ENCODE results near the gene SIGLEC15.
"Not testable (repeated sequence)": the region's sequence is repeated elsewhere in the genome, so short reads cannot be mapped to it uniquely, and the experiment has no call there.

The SIGLEC15 gene

GRCh38 chr18:45845410-45845809, 19.9 kb downstream of the SIGLEC15 start:
- Histone ChIP-seq H3K36me3 (ENCODE audit: control insufficient read depth in 2 of 2, insufficient read depth in 2 of 2, low read length in 2 of 2) (peaks cover 2 to 5% of the 10 kb centered on the region in 2 donors), H3K9ac (ENCODE audit: low read length in 2 of 2) (no peak overlapping the region), H3K27me3 (ENCODE audit: control insufficient read depth in 1 of 2, insufficient read depth in 2 of 2, low read length in 2 of 2) (peaks cover 0 to 4% of the 10 kb centered on the region in 2 donors), H3K27ac (ENCODE audit: low read length) (no peak overlapping the region), H3K4me3 (ENCODE audit: low read length in 2 of 2) (no peak overlapping the region), H3K4me1 (ENCODE audit: control insufficient read depth, insufficient read depth, low read length) (no peaks in the 10 kb centered on the region), H3K9me3 (ENCODE audit: control insufficient read depth in 2 of 2, low read length in 2 of 2) (no peaks in the 10 kb centered on the region)

- Histone ChIP-seq H3K9ac (ENCODE audit: low read length in 2 of 2) (no peak overlapping the region), H3K27me3 (ENCODE audit: control insufficient read depth in 1 of 2, insufficient read depth in 2 of 2, low read length in 2 of 2) (no peaks in the 10 kb centered on the region), H3K4me3 (ENCODE audit: low read length in 2 of 2) (no peak overlapping the region), H3K36me3 (ENCODE audit: control insufficient read depth in 2 of 2, insufficient read depth in 2 of 2, low read length in 2 of 2) (peaks cover 2 to 5% of the 10 kb centered on the region in 2 donors), H3K9me3 (ENCODE audit: control insufficient read depth in 2 of 2, low read length in 2 of 2) (no peaks in the 10 kb centered on the region), H3K27ac (ENCODE audit: low read length) (no peak overlapping the region), H3K4me1 (ENCODE audit: control insufficient read depth, insufficient read depth, low read length) (peaks cover 6% of the 10 kb centered on the region)
Measured at GRCh38 chr18:45847119-45847518, 21.6 kb downstream of the SIGLEC15 start.

- not testable (repeated sequence) for H3K4me3 ChIP-seq (ENCODE audit: low read length in 2 of 2); H3K27ac ChIP-seq (ENCODE audit: low read length); H3K9ac ChIP-seq (ENCODE audit: low read length in 2 of 2); H3K27me3 ChIP-seq (ENCODE audit: control insufficient read depth in 1 of 2, insufficient read depth in 2 of 2, low read length in 2 of 2); H3K9me3 ChIP-seq (ENCODE audit: control insufficient read depth in 2 of 2, low read length in 2 of 2); H3K4me1 ChIP-seq (ENCODE audit: control insufficient read depth, insufficient read depth, low read length)
- peaks cover 7 to 15% of the 10 kb centered on the region in 2 donors for H3K36me3 ChIP-seq (ENCODE audit: control insufficient read depth in 2 of 2, insufficient read depth in 2 of 2, low read length in 2 of 2)
Measured at GRCh38 chr18:45848643-45849042, 23.2 kb downstream of the SIGLEC15 start.

DNA sequence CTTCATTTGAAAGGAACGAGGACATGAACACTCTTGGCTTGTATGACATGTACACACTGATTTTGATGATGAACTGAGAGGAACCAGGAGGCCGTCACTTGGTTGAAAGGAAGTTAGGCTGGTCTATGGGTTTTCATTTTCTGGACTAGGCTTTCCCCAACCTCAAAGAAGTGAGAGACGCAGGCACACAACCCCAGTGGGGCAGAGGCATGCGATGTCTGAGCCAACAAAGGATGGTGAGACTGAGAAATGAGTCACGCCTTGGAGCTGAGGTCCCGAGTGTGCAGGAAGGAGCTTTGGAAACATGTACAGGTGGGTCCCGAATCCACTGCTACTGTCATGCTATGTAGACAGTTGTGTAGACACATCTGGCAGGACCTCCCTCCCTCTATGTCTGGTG, 24.1 kb downstream of the SIGLEC15 start:
- Histone ChIP-seq H3K9me3 (ENCODE audit: control insufficient read depth in 2 of 2, low read length in 2 of 2) (no peaks in the 10 kb centered on the region), H3K9ac (ENCODE audit: low read length in 2 of 2) (no peak overlapping the region), H3K4me3 (ENCODE audit: low read length in 2 of 2) (no peak overlapping the region), H3K27ac (ENCODE audit: low read length) (no peak overlapping the region), H3K4me1 (ENCODE audit: control insufficient read depth, insufficient read depth, low read length) (peaks cover 6% of the 10 kb centered on the region), H3K36me3 (ENCODE audit: control insufficient read depth in 2 of 2, insufficient read depth in 2 of 2, low read length in 2 of 2) (peaks cover 7 to 23% of the 10 kb centered on the region in 2 donors), H3K27me3 (ENCODE audit: control insufficient read depth in 1 of 2, insufficient read depth in 2 of 2, low read length in 2 of 2) (no peaks in the 10 kb centered on the region)

DNA sequence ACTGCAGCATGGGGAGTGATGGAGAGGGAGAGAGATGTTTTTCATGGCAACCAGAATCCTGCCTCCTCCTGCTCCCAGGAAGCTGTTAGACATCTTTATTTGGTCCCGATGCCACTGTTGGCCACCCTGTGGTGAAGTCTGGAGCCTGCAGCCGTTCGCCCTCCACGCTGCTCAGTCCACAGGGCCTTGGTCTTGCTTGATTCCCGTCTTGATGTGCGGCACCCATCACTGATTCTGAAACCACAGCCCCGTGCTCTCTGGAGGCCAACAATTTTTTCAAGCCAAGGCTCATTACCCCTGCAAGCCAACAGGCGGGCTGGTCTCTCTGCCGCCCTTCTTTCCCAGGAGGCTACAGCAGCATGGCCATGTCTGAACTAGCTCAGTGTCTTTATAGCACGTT, 24.5 kb downstream of the SIGLEC15 start:
- peaks cover 10 to 28% of the 10 kb centered on the region in 2 donors for H3K36me3 ChIP-seq (ENCODE audit: control insufficient read depth in 2 of 2, insufficient read depth in 2 of 2, low read length in 2 of 2)
- H3K27ac ChIP-seq (ENCODE audit: low read length), result no peak overlapping the region
- no peak overlapping the region for H3K4me3 ChIP-seq (ENCODE audit: low read length in 2 of 2)
- no peak overlapping the region for H3K9ac ChIP-seq (ENCODE audit: low read length in 2 of 2)
- H3K9me3 ChIP-seq (ENCODE audit: control insufficient read depth in 2 of 2, low read length in 2 of 2), result no peaks in the 10 kb centered on the region
- no peaks in the 10 kb centered on the region for H3K27me3 ChIP-seq (ENCODE audit: control insufficient read depth in 1 of 2, insufficient read depth in 2 of 2, low read length in 2 of 2)
- H3K4me1 ChIP-seq (ENCODE audit: control insufficient read depth, insufficient read depth, low read length), result peaks cover 6% of the 10 kb centered on the region

- Histone ChIP-seq H3K9me3 (ENCODE audit: control insufficient read depth in 2 of 2, low read length in 2 of 2) (no peaks in the 10 kb centered on the region), H3K27me3 (ENCODE audit: control insufficient read depth in 1 of 2, insufficient read depth in 2 of 2, low read length in 2 of 2) (no peaks in the 10 kb centered on the region), H3K27ac (ENCODE audit: low read length) (no peak overlapping the region), H3K4me1 (ENCODE audit: control insufficient read depth, insufficient read depth, low read length) (peaks cover 6% of the 10 kb centered on the region), H3K9ac (ENCODE audit: low read length in 2 of 2) (no peak overlapping the region), H3K4me3 (ENCODE audit: low read length in 2 of 2) (no peak overlapping the region), H3K36me3 (ENCODE audit: control insufficient read depth in 2 of 2, insufficient read depth in 2 of 2, low read length in 2 of 2) (peaks cover 21 to 33% of the 10 kb centered on the region in 2 donors)
Measured at GRCh38 chr18:45851161-45851925, 25.9 kb downstream of the SIGLEC15 start.

DNA sequence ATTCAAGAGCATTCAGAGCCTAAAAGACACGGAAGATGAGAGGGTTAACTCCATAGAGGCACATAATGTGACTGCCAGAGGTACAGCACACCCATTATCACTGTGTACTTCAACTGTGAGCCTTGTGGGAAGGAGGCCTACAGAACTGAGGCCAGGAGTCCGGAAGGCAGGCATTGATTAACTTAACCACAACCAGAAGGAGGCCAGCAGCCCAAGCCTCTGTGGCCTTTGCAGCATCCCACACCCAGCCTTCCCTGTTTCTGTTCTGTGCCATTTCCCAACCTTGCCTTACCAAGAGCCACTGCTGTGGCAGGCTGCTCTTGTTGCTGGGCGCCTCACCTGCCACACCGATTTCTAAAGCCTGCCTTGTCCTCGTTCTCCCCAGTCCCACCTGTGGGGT, 27.2 kb downstream of the SIGLEC15 start:
- no peak overlapping the region for H3K9ac ChIP-seq (ENCODE audit: low read length in 2 of 2)
- no peaks in the 10 kb centered on the region for H3K9me3 ChIP-seq (ENCODE audit: control insufficient read depth in 2 of 2, low read length in 2 of 2)
- H3K4me1 ChIP-seq (ENCODE audit: control insufficient read depth, insufficient read depth, low read length), result peaks cover 6% of the 10 kb centered on the region
- peaks cover 24 to 37% of the 10 kb centered on the region in 2 donors for H3K36me3 ChIP-seq (ENCODE audit: control insufficient read depth in 2 of 2, insufficient read depth in 2 of 2, low read length in 2 of 2)
- H3K27ac ChIP-seq (ENCODE audit: low read length), result no peak overlapping the region
- no peaks in the 10 kb centered on the region for H3K27me3 ChIP-seq (ENCODE audit: control insufficient read depth in 1 of 2, insufficient read depth in 2 of 2, low read length in 2 of 2)
- no peak overlapping the region for H3K4me3 ChIP-seq (ENCODE audit: low read length in 2 of 2)

DNA sequence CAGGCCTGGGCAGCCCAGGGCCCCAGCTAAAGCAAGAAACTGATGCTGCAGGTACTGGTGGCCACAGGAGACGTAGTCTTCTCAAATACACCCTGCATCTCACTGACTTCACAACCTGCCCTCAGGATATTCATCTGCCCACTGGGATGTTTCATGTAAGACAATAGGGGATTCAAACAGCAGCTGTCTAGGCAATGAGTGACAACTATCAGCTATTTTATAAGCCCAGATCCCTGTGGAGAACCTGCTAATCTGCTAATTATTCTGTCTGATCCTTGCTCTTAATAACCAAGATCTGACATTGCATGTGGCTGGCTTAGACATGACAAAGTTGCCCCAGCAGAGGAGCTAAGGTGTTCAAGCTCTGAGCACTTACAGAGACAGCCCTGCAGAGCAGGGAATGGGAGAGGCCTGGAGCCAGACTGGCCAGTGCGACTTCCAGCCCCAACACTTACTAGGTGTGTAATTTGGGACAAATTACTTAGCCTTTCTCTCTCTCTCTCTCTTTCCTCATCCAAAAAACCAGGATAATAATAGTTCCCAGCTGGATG, 28.6 kb downstream of the SIGLEC15 start:
- no peak overlapping the region for H3K27ac ChIP-seq (ENCODE audit: low read length)
- no peaks in the 10 kb centered on the region for H3K27me3 ChIP-seq (ENCODE audit: control insufficient read depth in 1 of 2, insufficient read depth in 2 of 2, low read length in 2 of 2)
- H3K9ac ChIP-seq (ENCODE audit: low read length in 2 of 2), result no peak overlapping the region
- no peaks in the 10 kb centered on the region for H3K9me3 ChIP-seq (ENCODE audit: control insufficient read depth in 2 of 2, low read length in 2 of 2)
- H3K4me3 ChIP-seq (ENCODE audit: low read length in 2 of 2), result no peak overlapping the region
- peaks cover 6% of the 10 kb centered on the region for H3K4me1 ChIP-seq (ENCODE audit: control insufficient read depth, insufficient read depth, low read length)
- peaks cover 29 to 52% of the 10 kb centered on the region in 2 donors for H3K36me3 ChIP-seq (ENCODE audit: control insufficient read depth in 2 of 2, insufficient read depth in 2 of 2, low read length in 2 of 2)

GRCh38 chr18:45856531-45856930, 31.1 kb downstream of the SIGLEC15 start:
- Histone ChIP-seq H3K27me3 (ENCODE audit: control insufficient read depth in 1 of 2, insufficient read depth in 2 of 2, low read length in 2 of 2) (no peaks in the 10 kb centered on the region), H3K9me3 (ENCODE audit: control insufficient read depth in 2 of 2, low read length in 2 of 2) (no peaks in the 10 kb centered on the region), H3K27ac (ENCODE audit: low read length) (no peak overlapping the region), H3K36me3 (ENCODE audit: control insufficient read depth in 2 of 2, insufficient read depth in 2 of 2, low read length in 2 of 2) (peaks cover 36 to 58% of the 10 kb centered on the region in 2 donors), H3K4me3 (ENCODE audit: low read length in 2 of 2) (no peak overlapping the region), H3K9ac (ENCODE audit: low read length in 2 of 2) (no peak overlapping the region), H3K4me1 (ENCODE audit: control insufficient read depth, insufficient read depth, low read length) (peaks cover 1% of the 10 kb centered on the region)

GRCh38 chr18:45859334-45859733, 33.9 kb downstream of the SIGLEC15 start:
- Histone ChIP-seq H3K27me3 (ENCODE audit: control insufficient read depth in 1 of 2, insufficient read depth in 2 of 2, low read length in 2 of 2) (no peaks in the 10 kb centered on the region), H3K9ac (ENCODE audit: low read length in 2 of 2) (no peak overlapping the region), H3K4me3 (ENCODE audit: low read length in 2 of 2) (no peak overlapping the region), H3K36me3 (ENCODE audit: control insufficient read depth in 2 of 2, insufficient read depth in 2 of 2, low read length in 2 of 2) (peaks cover 40 to 42% of the 10 kb centered on the region in 2 donors), H3K27ac (ENCODE audit: low read length) (no peak overlapping the region), H3K9me3 (ENCODE audit: control insufficient read depth in 2 of 2, low read length in 2 of 2) (no peaks in the 10 kb centered on the region), H3K4me1 (ENCODE audit: control insufficient read depth, insufficient read depth, low read length) (no peaks in the 10 kb centered on the region)

DNA sequence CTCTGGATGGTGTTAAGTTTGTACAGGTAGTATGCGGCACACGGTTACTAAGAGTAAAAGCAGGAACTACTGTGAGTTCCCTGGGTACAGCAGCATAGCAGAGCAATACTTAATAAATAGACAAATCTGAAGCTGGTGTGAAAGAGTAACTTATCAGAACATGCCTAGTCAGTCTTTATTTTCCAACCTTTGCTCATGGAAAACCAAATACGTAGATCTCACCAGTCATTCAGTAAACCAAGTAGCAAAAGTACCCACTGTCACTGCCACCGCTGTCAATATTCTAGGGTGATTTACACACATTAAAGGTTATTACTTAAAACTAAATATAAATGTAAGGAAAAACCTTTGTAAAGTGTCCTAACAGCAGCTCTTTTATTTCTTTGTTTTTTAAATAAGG, 35.0 kb downstream of the SIGLEC15 start:
- Histone ChIP-seq H3K36me3 (ENCODE audit: control insufficient read depth in 2 of 2, insufficient read depth in 2 of 2, low read length in 2 of 2) (peaks cover 42 to 43% of the 10 kb centered on the region in 2 donors), H3K4me3 (ENCODE audit: low read length in 2 of 2) (no peak overlapping the region), H3K9ac (ENCODE audit: low read length in 2 of 2) (no peak overlapping the region), H3K4me1 (ENCODE audit: control insufficient read depth, insufficient read depth, low read length) (no peaks in the 10 kb centered on the region), H3K9me3 (ENCODE audit: control insufficient read depth in 2 of 2, low read length in 2 of 2) (no peaks in the 10 kb centered on the region), H3K27me3 (ENCODE audit: control insufficient read depth in 1 of 2, insufficient read depth in 2 of 2, low read length in 2 of 2) (no peaks in the 10 kb centered on the region), H3K27ac (ENCODE audit: low read length) (no peak overlapping the region)
